H1 (cell line): Measurements from ENCODE around the gene BMPR1A. TPM values are rescaled to one million over a fixed set of nuclear protein-coding genes. Genes with fewer than 3 reads are reported as not detected.

Source experiments
- CTCF ChIA-PET: fragments of 300-600 bp; sonication (Branson Sonifier 250); formaldehyde crosslinking; loops from one replicate; lab custom pipeline; 2021; ENCODE audit not compliant: partially characterized antibody; lab: Charles Lee
- POLR2A ChIA-PET: fragments of 300-600 bp; sonication (Branson Sonifier 250); formaldehyde crosslinking; loops from one replicate; lab custom pipeline; 2021; ENCODE audit warnings: inconsistent platforms; ENCODE audit not compliant: partially characterized antibody; lab: Charles Lee
- DNase-seq, 2 experiments: peaks; one replicate each; pipeline versions ENCODE4 v3.0.0 to v3.0.0-alpha.2; 2010 to 2022; ENCODE audit warnings: low spot score in 2 of 2, low read depth in 1 of 2, mixed read lengths in 1 of 2
- FAIRE-seq: peaks from 2 replicates; lab custom pipeline; 2011; peaks lifted over from hg19 to GRCh38; lab: Jason Lieb, UNC
- H2AFZ ChIP-seq: 2 replicates; pipeline ENCODE4 v1.8.1; 2012; ENCODE audit warnings: low read length, inconsistent platforms
- H2AK5ac ChIP-seq: 2 replicates; pipeline ENCODE4 v1.6.1; 2013; ENCODE audit warnings: low read depth, low read length
- H2BK120ac ChIP-seq: replicated peaks from 2 replicates; pipeline ENCODE3; 2013; ENCODE audit warnings: low read depth, low read length, inconsistent platforms
- H2BK12ac ChIP-seq: 2 replicates; pipeline ENCODE4 v1.6.1; 2013; ENCODE audit warnings: low read depth, low read length
- H2BK15ac ChIP-seq: 2 replicates; pipeline ENCODE4 v1.6.1; 2013; ENCODE audit warnings: low read length
- H2BK20ac ChIP-seq: 2 replicates; pipeline ENCODE4 v1.6.1; 2013; ENCODE audit warnings: low read length
- H2BK5ac ChIP-seq: 2 replicates; pipeline ENCODE4 v1.6.1; 2013; ENCODE audit warnings: low read depth, low read length
- H3K14ac ChIP-seq: 2 replicates; pipeline ENCODE4 v1.6.1; 2013; ENCODE audit warnings: inconsistent platforms; ENCODE audit not compliant: insufficient read length
- H3K18ac ChIP-seq: 2 replicates; pipeline ENCODE4 v1.6.1; 2013; ENCODE audit warnings: low read length; ENCODE audit errors: extremely low read depth
- H3K23ac ChIP-seq: 2 replicates; pipeline ENCODE4 v1.6.1; 2013; ENCODE audit warnings: inconsistent platforms; ENCODE audit not compliant: insufficient read length
- H3K23me2 ChIP-seq: 2 replicates; pipeline ENCODE4 v1.6.1; 2013; ENCODE audit warnings: low read depth, low read length
- H3K27ac ChIP-seq: 2 replicates; pipeline ENCODE4 v1.6.1; 2011; ENCODE audit warnings: low read depth, low read length, inconsistent platforms
- H3K27me3 ChIP-seq, 4 experiments: replicated peaks in 1 of 4; 1 replicate in 1 of 4; 2 replicates in 3 of 4; pipeline versions ENCODE4 v1.6.1 to v1.8.1; 2011 to 2013; ENCODE audit warnings: low read length in 3 of 4, mild to moderate bottlenecking in 3 of 4, inconsistent platforms in 2 of 4, mixed read lengths in 2 of 4, moderate library complexity in 1 of 4; ENCODE audit not compliant: control insufficient read depth in 3 of 4, insufficient read depth in 3 of 4; ENCODE audit errors: extremely low read depth in 1 of 4
- H3K36me3 ChIP-seq, 4 experiments: 2 replicates each; pipeline versions ENCODE4 v1.6.1 to v1.8.1; 2011 to 2013; ENCODE audit warnings: mild to moderate bottlenecking in 4 of 4, low read length in 3 of 4, moderate library complexity in 2 of 4, control low read depth in 1 of 4, inconsistent platforms in 1 of 4; ENCODE audit not compliant: insufficient read depth in 4 of 4, control insufficient read depth in 2 of 4
- H3K4ac ChIP-seq: replicated peaks from 2 replicates; pipeline ENCODE3; 2013; ENCODE audit warnings: low read length, low read depth, mixed read lengths, inconsistent platforms; ENCODE audit not compliant: insufficient read length
- H3K4me1 ChIP-seq, 4 experiments: replicated peaks in 1 of 4; 1 replicate in 1 of 4; 2 replicates in 3 of 4; pipeline versions ENCODE4 v1.6.1 to v1.8.1; 2011 to 2013; ENCODE audit warnings: low read length in 3 of 4, inconsistent platforms in 2 of 4, mixed read lengths in 1 of 4; ENCODE audit not compliant: insufficient read depth in 4 of 4, control insufficient read depth in 3 of 4
- H3K4me2 ChIP-seq, 2 experiments: 2 replicates each; pipeline versions ENCODE4 v1.6.1 to v1.8.1; 2011 to 2013; ENCODE audit warnings: low read depth in 2 of 2, low read length in 2 of 2, control low read depth in 1 of 2, inconsistent platforms in 1 of 2, mild to moderate bottlenecking in 1 of 2; ENCODE audit not compliant: insufficient read depth in 1 of 2
- H3K4me3 ChIP-seq, 4 experiments: fragments of 200-600, 300-600 bp in 1 of 4; sonication (generic), shearing (Covaris generic), sonication (Bioruptor Twin) in 1 of 4; 2 replicates each; pipeline versions ENCODE4 v1.5.1 to v1.8.1; 2011 to 2016; ENCODE audit warnings: low read length in 4 of 4, low read depth in 3 of 4, control low read depth in 2 of 4, inconsistent platforms in 2 of 4, mild to moderate bottlenecking in 2 of 4, mixed read lengths in 1 of 4, moderate library complexity in 1 of 4; ENCODE audit not compliant: insufficient read depth in 2 of 4; ENCODE audit errors: extremely low read depth in 1 of 4
- H3K56ac ChIP-seq: replicated peaks from 2 replicates; pipeline ENCODE3; 2013; ENCODE audit warnings: low read depth, mild to moderate bottlenecking, mixed read lengths, low read length, inconsistent platforms; ENCODE audit not compliant: insufficient read length
- H3K79me1 ChIP-seq: 2 replicates; pipeline ENCODE4 v1.6.1; 2013; ENCODE audit warnings: low read depth, low read length, control low read depth
- H3K79me2 ChIP-seq, 2 experiments: 2 replicates each; pipeline versions ENCODE4 v1.6.1 to v1.8.1; 2012 to 2013; ENCODE audit warnings: low read length in 2 of 2, mild to moderate bottlenecking in 2 of 2, inconsistent platforms in 1 of 2; ENCODE audit not compliant: insufficient read depth in 2 of 2, control insufficient read depth in 1 of 2
- H3K9ac ChIP-seq, 4 experiments: replicated peaks in 1 of 4; 1 replicate in 1 of 4; 2 replicates in 3 of 4; pipeline versions ENCODE4 v1.6.1 to v1.8.1; 2011 to 2013; ENCODE audit warnings: low read depth in 3 of 4, low read length in 3 of 4, control low read depth in 2 of 4, mild to moderate bottlenecking in 2 of 4, moderate library complexity in 2 of 4, inconsistent platforms in 1 of 4; ENCODE audit errors: extremely low read depth in 1 of 4
- H3K9me3 ChIP-seq, 2 experiments: 2 replicates each; pipeline versions ENCODE4 v1.6.1 to v1.8.1; 2012 to 2013; ENCODE audit warnings: mild to moderate bottlenecking in 2 of 2, moderate library complexity in 2 of 2, control low read depth in 1 of 2, inconsistent platforms in 1 of 2, low read depth in 1 of 2, low read length in 1 of 2, mixed read lengths in 1 of 2; ENCODE audit not compliant: insufficient read depth in 2 of 2
- H4K20me1 ChIP-seq, 2 experiments: replicated peaks in 1 of 2; 2 replicates each; pipeline versions ENCODE3 to v1.8.1; 2011 to 2013; ENCODE audit warnings: inconsistent platforms in 2 of 2, low read length in 2 of 2, mild to moderate bottlenecking in 1 of 2; ENCODE audit not compliant: insufficient read depth in 2 of 2, control insufficient read depth in 1 of 2
- H4K5ac ChIP-seq: 2 replicates; pipeline ENCODE4 v1.6.1; 2013; ENCODE audit warnings: low read length, low read depth, mixed read lengths, inconsistent platforms; ENCODE audit not compliant: insufficient read length
- H4K8ac ChIP-seq: 2 replicates; pipeline ENCODE4 v1.8.0; 2013; ENCODE audit warnings: mild to moderate bottlenecking, moderate library complexity, low read length, inconsistent platforms; ENCODE audit not compliant: insufficient read depth; ENCODE audit errors: extremely low read depth
- H4K91ac ChIP-seq: replicated peaks from 2 replicates; pipeline ENCODE3; 2013; ENCODE audit warnings: low read length, mixed read lengths, inconsistent platforms; ENCODE audit not compliant: insufficient read length
- WGBS, 2 experiments: shearing (Covaris generic) in 1 of 2; methylation state at CpG; one replicate each; pipeline versions ENCODE4 v1.1.6 to v1.1.7; 2013 to 2015; ENCODE audit warnings: low lambda C conversion rate in 2 of 2, mixed read lengths in 2 of 2, inconsistent platforms in 1 of 2, low coverage in 1 of 2, missing lambda C conversion rate in 1 of 2; ENCODE audit not compliant: insufficient replicate concordance in 2 of 2, insufficient coverage in 1 of 2, insufficient read length in 1 of 2; ENCODE audit errors: extremely low coverage in 1 of 2, missing lambda C conversion rate in 1 of 2; 5-methylcytosine and 5-hydroxymethylcytosine counted together
- polyA plus RNA-seq, 7 experiments: library from polyadenylated mRNA; depleted of rRNA in 3 of 7; stranded (reverse) in 5 of 7; unstranded in 2 of 7; fragments of >200 nt in 5 of 7; fragments of 200-250 nt in 2 of 7; gene quantifications; 1 replicate in 5 of 7; 2 replicates in 1 of 7; 4 replicates in 1 of 7; pipeline versions ENCODE4 v1.2.1 to v1.2.3, GENCODE V29; 2011 to 2013; ENCODE audit warnings: missing spikeins in 2 of 7, mixed read lengths in 2 of 7
- total RNA-seq: library from RNA; stranded (reverse); fragmentation: NEBNext Ultra II Directional; extraction: Animal tissue kit (Norgen Biotek cat#: 25700); gene quantifications from 2 replicates; pipeline ENCODE4 v1.2.1, GENCODE V29; 2021

The BMPR1A gene
- total and polyA plus RNA-seq, 2 of the 8 experiments (the other 6 are each of a cell fraction or from before 2014, with no cell fraction given), result 34.4 to 129 TPM

DNA sequence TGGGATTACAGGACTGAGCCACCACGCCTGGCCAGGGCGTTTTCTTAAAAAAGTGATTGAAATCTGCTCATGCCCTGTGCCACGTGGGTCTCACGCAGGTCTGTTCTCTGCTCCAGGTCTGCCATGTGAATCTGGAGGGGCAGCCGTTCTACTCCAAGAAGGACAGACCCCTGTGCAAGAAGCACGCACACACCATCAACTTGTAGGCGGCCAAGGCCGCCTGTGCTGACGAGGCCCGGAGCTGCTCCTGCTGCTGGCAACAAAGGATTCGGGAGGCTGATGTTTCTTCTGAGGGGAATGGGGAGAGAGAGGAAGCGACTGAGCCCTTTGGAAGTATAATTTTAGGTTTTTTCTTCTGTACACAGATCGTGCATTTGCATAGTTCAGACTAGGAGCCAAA, 23.6 kb upstream of the BMPR1A start:
- H3K36me3 ChIP-seq, result no peaks in the 10 kb centered on the region
- H2BK20ac ChIP-seq, result no peak overlapping the region
- POLR2A ChIA-PET, result interaction anchor here (1.0 to 3.1 kb wide), 5 partner anchors 17 to 37 kb away, joined by 3 to 12 read pairs (median 3); partner anchors contain the start of gene BMPR1A
- 77% methylated on average over 13 of the region's 13 CpGs; no CpG with 5 or more reads in 1 of the 2 experiments for WGBS, 2 experiments
- CTCF ChIA-PET, result interaction anchor here (0.9 to 3.1 kb wide), 10 partner anchors 10 to 168 kb away, joined by 3 to 17 read pairs (median 4); no protein-coding TSS in a partner anchor
- no peaks in the 10 kb centered on the region for H3K23me2 ChIP-seq
- H3K14ac ChIP-seq, result no peak overlapping the region
- H4K8ac ChIP-seq, result no peak overlapping the region
- no peak overlapping the region for H3K4ac ChIP-seq
- H3K9me3 ChIP-seq, result no peaks in the 10 kb centered on the region
- H2BK15ac ChIP-seq, result no peak overlapping the region
- no peak for FAIRE-seq
- no peak overlapping the region for H2AK5ac ChIP-seq
- H2AFZ ChIP-seq, result peak overlapping the region; percentile 79
- H4K5ac ChIP-seq, result no peak overlapping the region
- H3K4me3 ChIP-seq, result no peak overlapping the region
- H3K79me2 ChIP-seq, result no peaks in the 10 kb centered on the region
- no peak overlapping the region for H2BK12ac ChIP-seq
- H3K9ac ChIP-seq, result no peak overlapping the region
- H4K91ac ChIP-seq, result no peak overlapping the region
- H3K56ac ChIP-seq, result no peak overlapping the region
- no peaks in the 10 kb centered on the region for H4K20me1 ChIP-seq
- no peak overlapping the region for H3K23ac ChIP-seq
- H3K27me3 ChIP-seq, result no peaks in the 10 kb centered on the region
- H3K79me1 ChIP-seq, result no peaks in the 10 kb centered on the region
- DNase-seq, result no peak
- H2BK5ac ChIP-seq, result no peak overlapping the region
- no peak overlapping the region for H3K4me2 ChIP-seq
- H3K4me1 ChIP-seq, result peaks cover 0 to 4% (median 0%) of the 10 kb centered on the region in 4 experiments; a peak in 2 of 7 replicates
- H3K27ac ChIP-seq, result no peak overlapping the region
- H2BK120ac ChIP-seq, result no peak overlapping the region
- no peak overlapping the region for H3K18ac ChIP-seq
